SH-SY5Y (cell line): Measurements from ENCODE around the gene IL25.

ENCODE experiments used
- GATA2 ChIP-seq: IDR thresholded peaks from 2 replicates; pipeline ENCODE4 v1.6.1; 2011; ENCODE audit warnings: mild to moderate bottlenecking, low read depth, low read length
- GATA3 ChIP-seq: IDR thresholded peaks from 2 replicates; pipeline ENCODE4 v1.6.1; 2011; ENCODE audit warnings: low read depth, mild to moderate bottlenecking, low read length, moderate library complexity

Gene IL25

DNA sequence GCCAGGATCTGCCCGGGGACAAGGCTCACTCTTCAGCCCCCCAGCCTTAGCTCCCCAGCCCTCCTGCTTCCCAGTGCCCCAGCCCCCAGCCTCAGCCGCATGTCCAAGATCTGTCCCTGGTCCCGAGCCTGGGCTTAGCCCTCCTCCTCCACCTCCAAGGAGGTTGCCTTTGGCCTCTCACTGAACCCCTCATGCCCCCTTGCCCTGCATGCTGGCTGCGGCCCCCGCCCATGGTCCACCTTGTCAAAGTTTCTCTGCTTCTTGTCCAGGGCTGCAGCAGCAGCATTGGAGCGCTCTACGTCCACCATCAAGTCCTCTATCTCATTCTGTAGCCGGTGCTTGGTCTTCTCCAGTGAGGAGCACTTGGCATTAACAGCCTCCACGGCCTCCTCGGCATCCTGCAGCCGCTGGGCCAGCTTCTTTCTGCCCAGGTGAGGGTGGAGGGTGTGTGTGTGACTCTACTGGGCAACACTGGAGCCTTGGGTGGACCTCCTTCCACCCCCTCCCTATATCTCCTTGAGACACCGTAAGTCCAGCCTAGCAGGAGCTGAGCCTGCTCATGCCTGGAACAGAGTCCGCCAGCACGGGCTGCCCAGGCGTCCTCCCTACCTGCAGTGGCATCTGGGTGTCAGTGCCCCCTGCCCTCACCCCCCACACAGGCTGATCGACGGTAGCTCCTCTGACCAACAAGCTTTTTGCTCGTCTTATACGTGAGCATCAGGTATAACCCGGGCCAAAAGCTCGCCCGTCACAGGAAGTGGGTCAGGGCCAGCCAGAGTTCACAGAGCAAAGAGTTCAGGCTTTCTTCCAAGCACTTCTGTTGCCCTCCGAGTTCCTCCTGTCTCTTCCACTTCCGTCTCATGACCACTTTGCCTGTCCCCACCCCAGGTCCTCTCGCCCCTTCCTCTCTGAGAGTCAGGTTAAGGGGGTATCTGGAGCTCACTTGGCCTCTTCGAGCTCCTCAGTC is 15.6 kb downstream of the IL25 start:
- TF ChIP-seq GATA3 = no peak
- no peak for TF ChIP-seq GATA2

DNA sequence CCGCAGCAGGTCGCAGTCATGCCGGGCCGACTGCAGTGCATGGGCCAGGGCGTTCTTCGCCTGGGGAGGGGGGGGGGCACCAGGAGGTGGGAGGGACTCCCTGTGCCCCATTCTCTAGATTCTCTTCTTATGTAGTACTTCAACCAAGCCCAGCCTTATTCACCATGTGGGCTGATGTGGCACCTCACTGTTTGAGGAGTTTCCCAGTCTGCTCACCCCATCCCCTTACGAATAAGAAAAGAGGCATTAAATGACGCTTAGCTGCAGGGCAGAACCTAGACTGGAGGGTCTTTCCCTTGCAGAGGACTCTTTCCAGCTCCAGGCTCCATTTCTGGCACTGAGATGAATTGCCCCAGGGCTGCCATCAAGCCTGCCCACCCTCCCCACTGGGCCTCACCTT is 16.4 kb downstream of the IL25 start:
- TF ChIP-seq GATA3 = no peak
- TF ChIP-seq GATA2 = no peak

DNA sequence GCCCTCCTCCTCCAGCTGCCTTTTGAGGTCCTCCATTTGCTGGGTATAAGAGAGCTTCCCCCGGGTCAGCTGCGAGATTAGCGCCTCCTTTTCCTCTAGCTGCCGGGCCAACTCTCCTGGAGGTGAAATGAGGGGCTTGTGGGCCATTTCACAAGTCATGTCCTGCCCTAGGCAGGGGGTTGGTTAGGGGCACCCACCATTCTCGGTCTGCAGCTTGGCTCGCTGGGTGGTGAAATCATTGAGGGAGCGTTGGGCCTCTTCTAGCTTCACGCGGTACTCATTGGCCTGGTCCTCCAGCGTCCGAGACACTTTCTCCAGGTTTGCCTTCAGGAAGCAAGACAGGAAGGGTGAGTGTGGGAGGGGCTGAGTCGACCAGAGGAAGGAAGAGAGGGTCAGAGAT is 16.8 kb downstream of the IL25 start:
- TF ChIP-seq GATA2 (no peak), GATA3 (no peak)

DNA sequence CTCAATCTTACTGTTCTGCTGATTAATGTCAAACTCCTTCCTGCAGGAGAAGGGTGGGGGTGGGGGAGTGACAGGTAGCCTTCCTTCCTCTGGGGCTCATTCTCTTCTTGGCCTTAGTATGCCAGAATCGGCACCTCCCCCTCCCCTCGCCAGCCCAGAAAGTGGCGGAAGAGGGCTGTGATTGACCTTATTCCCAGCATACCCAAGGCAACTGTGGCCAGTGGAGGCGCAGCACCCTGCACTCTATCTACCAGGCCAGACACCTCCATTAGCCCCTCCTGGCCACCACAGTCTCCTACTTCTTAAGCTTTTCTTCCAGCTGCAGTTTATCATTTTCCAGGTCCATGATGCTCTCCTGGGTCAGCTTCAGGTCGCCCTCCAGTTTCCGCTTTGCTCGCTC is 20.0 kb downstream of the IL25 start:
- no peak for TF ChIP-seq GATA3
- TF ChIP-seq GATA2 = no peak

DNA sequence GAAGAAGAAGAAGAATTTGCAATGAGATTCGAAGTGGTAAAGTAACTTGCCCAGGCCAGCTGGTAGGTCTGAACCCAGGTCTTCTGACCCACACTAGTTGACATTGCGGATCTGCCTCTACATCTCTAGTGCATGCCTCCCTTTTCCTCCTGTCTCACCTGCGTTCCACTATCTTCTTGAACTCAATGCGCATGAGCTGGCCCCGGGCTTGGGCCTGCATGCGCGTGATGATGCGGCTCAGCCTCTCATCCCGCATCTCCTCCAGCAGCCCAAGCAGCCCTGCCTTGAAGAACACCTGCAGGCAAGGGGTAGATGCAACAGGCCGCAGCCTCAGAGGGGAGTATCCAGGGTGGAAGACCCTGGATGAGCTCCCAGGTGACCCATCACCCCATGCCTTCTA is 23.5 kb downstream of the IL25 start:
- no peak for TF ChIP-seq GATA3
- no peak for TF ChIP-seq GATA2

DNA sequence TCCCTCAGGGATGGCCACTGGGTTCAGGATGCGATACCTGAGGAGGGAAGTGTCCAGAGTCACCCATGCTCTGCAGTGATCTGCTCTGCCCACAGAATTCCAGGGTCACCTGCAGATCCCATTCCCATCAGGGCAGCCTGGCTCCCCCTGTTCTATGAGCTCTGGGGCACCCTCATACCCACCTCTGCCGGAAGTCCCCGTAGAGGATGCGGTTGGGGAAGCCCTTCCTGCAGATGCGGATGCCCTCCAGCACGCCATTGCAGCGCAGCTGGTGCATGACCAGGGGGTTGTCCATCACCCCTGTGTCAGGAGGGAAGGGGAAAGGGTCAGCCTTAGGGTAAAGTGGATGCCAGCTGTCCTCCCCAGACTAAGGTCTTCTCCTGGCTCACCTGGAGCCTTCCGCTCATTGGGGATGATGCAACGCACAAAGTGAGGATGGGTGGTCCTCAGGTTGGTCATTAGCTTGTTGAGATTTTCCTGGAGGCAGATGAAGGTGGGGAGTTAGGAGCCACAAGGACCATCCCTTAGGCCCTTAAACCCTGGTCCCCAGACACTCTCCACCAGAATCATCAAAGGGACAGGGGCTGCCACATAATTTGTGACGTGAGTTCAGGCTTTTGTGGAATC is 24.3 kb downstream of the IL25 start:
- TF ChIP-seq GATA2 (no peak), GATA3 (no peak)

DNA sequence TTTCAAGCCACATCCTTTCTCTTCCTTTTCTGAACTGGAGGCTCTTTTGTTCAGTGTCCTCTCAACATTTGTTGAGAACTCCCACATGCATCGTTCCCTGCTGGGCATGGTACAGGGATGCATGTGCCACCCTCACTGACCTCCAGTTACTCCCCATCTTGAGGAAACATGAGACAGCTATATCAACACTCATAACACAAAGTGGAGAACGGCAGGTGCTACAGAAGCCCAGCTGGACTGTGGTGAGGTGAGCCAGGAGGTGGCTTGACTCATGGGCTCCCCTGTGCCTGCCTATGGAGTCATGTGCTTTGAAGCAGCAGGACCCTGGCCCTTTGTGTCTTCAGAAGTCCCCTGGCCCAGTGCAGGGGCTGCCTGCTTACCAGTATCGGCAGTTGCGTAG is 25.7 kb downstream of the IL25 start:
- TF ChIP-seq GATA3 = no peak
- no peak for TF ChIP-seq GATA2

DNA sequence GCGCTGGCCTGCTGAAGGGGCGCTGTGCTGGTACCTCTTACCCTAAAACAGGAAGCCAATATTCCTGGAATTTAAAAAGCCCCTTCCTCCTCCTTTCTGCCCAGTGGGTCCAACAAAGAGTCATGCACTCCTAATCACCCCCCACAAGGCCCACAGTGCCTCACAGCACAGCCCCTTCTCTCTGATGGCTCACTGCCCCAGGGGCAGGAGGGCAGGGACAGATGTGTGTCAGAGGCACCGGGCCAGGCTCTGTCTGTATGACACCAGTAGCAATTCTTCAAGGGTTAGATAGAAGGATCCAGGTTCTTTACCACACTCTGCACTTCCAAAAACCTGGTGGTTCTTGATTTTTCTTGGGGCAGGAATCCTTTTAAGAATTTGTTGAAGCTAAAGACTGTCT is 26.5 kb downstream of the IL25 start:
- no peak for TF ChIP-seq GATA2
- TF ChIP-seq GATA3 = no peak

DNA sequence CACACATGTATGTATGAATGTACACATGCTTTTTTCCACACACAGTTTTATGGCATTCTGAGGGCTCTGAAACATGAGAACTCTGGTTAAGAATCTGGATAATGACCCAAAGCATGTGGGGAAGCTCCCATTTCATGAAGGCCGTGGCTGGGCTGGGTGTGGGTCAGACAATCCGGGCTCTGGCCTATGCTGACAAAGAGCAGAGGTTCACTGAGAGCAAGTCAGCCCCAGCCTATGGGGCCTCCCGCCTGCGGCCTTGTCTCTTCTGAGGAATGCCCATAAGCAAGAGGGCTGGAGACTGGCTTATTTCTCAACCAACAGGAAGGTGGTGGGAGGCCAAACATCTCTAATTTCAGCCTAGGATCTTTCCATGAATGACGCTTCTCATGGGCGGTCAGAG is 27.0 kb downstream of the IL25 start:
- no peak for TF ChIP-seq GATA2
- no peak for TF ChIP-seq GATA3

DNA sequence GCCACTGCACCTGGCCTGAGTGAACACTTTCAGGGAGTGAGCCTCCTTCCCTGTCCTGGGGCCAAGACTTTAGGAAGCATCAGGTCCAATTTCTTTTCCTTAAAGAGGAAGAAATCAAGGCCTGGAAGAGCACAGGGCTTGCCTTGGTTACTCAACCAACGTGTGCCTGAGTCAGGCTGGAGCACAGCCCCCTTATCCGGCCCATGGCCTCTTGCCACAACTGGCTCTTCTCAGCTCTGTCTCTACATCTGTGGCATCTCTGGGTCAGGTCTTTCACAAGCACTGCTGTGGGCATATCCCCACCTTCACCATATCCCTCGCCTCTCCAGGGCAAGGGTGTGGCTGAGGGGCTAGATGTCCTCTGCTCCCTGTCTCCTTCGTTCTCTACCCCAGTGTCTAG is 28.7 kb downstream of the IL25 start:
- TF ChIP-seq GATA2 (no peak), GATA3 (no peak)

DNA sequence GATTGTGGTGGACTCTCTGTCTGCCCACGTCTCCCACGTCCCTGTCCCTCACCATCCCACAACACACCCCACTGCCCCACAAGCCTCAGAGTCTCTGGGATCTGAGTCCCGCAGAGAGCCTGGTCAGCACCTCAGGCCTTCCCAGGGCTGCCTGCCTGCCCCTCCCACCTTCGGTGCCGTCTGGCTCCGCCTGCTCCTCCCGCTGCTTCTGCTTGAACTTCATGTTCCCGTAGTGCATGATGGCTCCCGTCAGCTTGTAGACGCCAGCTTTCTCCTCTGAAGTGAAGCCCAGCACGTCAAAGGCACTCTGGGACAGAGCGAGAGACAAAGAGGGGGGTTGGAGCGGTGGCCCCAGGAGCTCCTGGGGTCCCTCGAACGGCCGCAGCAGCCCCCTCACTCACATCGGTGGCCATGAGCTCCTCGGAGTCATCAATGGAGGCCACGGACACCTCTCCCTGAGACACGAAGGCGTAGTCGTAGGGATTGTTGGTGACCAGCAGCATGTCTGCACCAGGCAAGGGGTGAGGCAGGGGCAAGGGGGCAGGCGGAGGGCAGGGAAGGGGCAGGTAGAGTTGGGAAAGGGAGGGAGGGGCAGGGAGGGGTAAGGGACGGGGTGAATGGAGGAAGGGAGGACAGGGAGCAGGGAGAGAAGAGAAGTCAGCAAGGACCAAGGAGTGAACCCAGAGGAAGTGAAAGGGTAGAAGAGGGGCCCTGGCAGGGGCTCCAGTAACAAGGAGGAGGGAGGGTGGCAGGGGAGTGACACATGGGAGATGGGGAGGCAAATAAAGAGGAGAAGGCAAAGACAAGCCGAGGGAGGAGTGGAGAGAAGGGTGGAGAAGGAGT is 29.9 kb downstream of the IL25 start:
- TF ChIP-seq GATA3 (no peak), GATA2 (no peak)

DNA sequence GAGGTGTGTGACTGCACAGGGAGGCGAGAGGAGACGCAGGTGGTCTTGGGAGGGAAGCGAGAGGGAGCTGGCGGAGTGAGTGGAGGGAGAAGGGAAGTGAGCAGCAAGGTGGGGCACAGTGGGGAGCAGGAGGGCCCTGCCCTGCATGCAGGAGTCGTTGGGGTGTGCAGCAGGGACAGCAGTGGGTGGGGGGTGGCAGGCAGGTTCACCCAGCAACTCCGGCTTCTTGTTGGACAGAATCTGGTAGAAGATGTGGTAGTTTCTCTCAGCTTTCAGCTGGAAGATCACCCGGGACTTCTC is 30.5 kb downstream of the IL25 start:
- TF ChIP-seq GATA2 (no peak), GATA3 (no peak)

DNA sequence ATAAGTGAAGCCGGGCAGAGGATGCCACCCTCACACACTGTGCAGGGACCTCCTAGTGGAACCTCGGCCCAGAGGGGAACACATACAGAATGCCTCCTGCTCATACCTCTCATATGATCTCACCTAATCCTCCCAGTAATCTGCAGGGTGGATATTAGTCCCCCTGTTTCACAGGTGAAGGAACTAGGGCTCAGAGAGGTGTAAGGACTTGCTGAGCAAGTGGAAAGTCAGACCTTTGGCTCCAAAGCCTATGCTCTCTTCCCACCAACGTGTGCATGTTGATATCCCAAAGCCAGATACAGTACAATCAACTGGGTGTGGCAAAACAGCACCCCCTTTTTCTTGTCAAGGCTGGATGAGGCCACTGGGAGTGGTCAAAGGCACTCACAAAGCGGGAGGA is 31.3 kb downstream of the IL25 start:
- no peak for TF ChIP-seq GATA3

DNA sequence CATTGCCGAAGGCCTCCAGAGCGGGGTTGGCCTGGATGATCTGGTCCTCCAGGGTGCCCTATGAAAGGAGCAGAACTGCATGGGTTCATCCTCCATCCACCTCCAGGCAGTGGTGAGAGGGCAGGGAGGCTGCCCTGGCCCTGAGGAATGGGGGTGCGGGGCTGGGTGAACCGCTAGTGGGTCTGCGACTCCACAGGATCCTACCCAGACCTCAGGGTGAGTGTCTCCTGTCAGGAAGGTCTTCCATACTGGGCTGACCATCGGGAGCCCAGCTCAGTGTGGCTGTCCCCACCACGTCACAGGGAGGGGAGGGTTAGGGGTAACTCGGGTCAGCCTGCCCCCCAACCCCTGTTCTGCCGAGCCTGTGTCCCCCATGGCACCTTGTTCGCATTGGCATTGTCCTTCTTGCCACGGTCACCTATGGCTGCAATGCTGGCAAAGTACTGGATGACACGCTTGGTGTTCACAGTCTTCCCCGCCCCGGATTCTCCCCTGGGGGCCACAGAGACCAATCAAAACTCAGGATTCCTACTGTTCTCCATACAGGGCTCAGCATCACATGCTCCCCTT is 31.8 kb downstream of the IL25 start:
- TF ChIP-seq GATA3 (no peak), GATA2 (no peak)
